Osteocyte (in vitro differentiated cells): ENCODE results near the gene DUSP6. TPM values are rescaled to one million over a fixed set of nuclear protein-coding genes. Genes with fewer than 3 reads are reported as not detected.
A peak's percentile ranks its signal among the peaks of the same experiment; 100 is the strongest.

Source experiments
- DNase-seq: peaks from one replicate; pipeline ENCODE4 v3.0.0; 2021; ENCODE audit warnings: mixed read lengths; ENCODE audit not compliant: unreplicated experiment; ENCODE audit errors: extremely low spot score
- H3K27ac Mint-ChIP-seq: one replicate; pipeline ENCODE4 v1.8.0; 2021; ENCODE audit warnings: mild to moderate bottlenecking, mixed read lengths; ENCODE audit not compliant: unreplicated experiment
- H3K27me3 Mint-ChIP-seq: one replicate; pipeline ENCODE4 v1.8.0; 2021; ENCODE audit warnings: mixed read lengths; ENCODE audit not compliant: unreplicated experiment
- H3K36me3 Mint-ChIP-seq: one replicate; pipeline ENCODE4 v1.8.0; 2021; ENCODE audit warnings: mixed read lengths; ENCODE audit not compliant: unreplicated experiment
- H3K4me1 Mint-ChIP-seq: one replicate; pipeline ENCODE4 v1.8.0; 2021; ENCODE audit warnings: mixed read lengths; ENCODE audit not compliant: unreplicated experiment
- H3K4me3 Mint-ChIP-seq: one replicate; pipeline ENCODE4 v1.8.0; 2021; ENCODE audit warnings: mild to moderate bottlenecking, moderate library complexity, mixed read lengths; ENCODE audit not compliant: unreplicated experiment
- H3K9me3 Mint-ChIP-seq: one replicate; pipeline ENCODE4 v1.8.0; 2021; ENCODE audit warnings: mixed read lengths; ENCODE audit not compliant: unreplicated experiment
- CTCF ChIP-seq: fragments of 200-600 bp; sonication (generic); IDR thresholded peaks from 2 replicates; pipeline ENCODE4 v1.5.0; 2021; ENCODE audit warnings: antibody characterized with exemption, mild to moderate bottlenecking, moderate library complexity
- total RNA-seq: library from RNA; stranded (reverse); gene quantifications from 2 replicates; pipeline ENCODE4 v1.2.1, GENCODE V29; 2021

The DUSP6 gene
- total RNA-seq, 1 donor from 2014 or later, result 55.1 TPM

- TF ChIP-seq CTCF, result no peak
- no peak for DNase-seq
- Mint-ChIP-seq H3K9me3 (no peaks in the 10 kb centered on the region), H3K27ac (no peak overlapping the region), H3K4me3 (no peak overlapping the region), H3K4me1 (peaks cover 20% of the 10 kb centered on the region), H3K27me3 (no peaks in the 10 kb centered on the region), H3K36me3 (peaks cover 2% of the 10 kb centered on the region)
Observed at GRCh38 chr12:89392391-89392790, 40.1 kb upstream of the DUSP6 start.

GRCh38 chr12:89391726-89392336 lies 39.5 kb upstream of the DUSP6 start:
- DNase-seq, result no peak
- H3K4me3 Mint-ChIP-seq, result no peak overlapping the region
- no peak overlapping the region for H3K27ac Mint-ChIP-seq
- peaks cover 2% of the 10 kb centered on the region for H3K36me3 Mint-ChIP-seq
- H3K27me3 Mint-ChIP-seq, result no peaks in the 10 kb centered on the region
- H3K9me3 Mint-ChIP-seq, result no peaks in the 10 kb centered on the region
- peaks cover 20% of the 10 kb centered on the region for H3K4me1 Mint-ChIP-seq
- TF ChIP-seq CTCF, result no peak

- DNase-seq, result no peak
- H3K9me3 Mint-ChIP-seq, result no peaks in the 10 kb centered on the region
- peak overlapping the region; percentile 75 for H3K27ac Mint-ChIP-seq
- no peak for TF ChIP-seq CTCF
- no peak overlapping the region for H3K4me3 Mint-ChIP-seq
- peaks cover 2% of the 10 kb centered on the region for H3K36me3 Mint-ChIP-seq
- H3K27me3 Mint-ChIP-seq, result no peaks in the 10 kb centered on the region
- peaks cover 22% of the 10 kb centered on the region for H3K4me1 Mint-ChIP-seq
Observed at GRCh38 chr12:89390802-89391673, 38.7 kb upstream of the DUSP6 start.

GRCh38 chr12:89389755-89390661 lies 37.7 kb upstream of the DUSP6 start:
- Mint-ChIP-seq H3K4me3 (no peak overlapping the region), H3K27me3 (no peaks in the 10 kb centered on the region), H3K4me1 (peaks cover 32% of the 10 kb centered on the region), H3K9me3 (no peaks in the 10 kb centered on the region), H3K27ac (peak overlapping the region; percentile 75), H3K36me3 (peaks cover 2% of the 10 kb centered on the region)
- DNase-seq, result no peak
- no peak for TF ChIP-seq CTCF
